SK-N-SH (cell line): ENCODE measurements around the gene SESTD1. TPM values are rescaled to one million over a fixed set of nuclear protein-coding genes. Genes with fewer than 3 reads are reported as not detected.

Experiments
- CTCF ChIA-PET: fragments of 300-600, 350-600 bp; formaldehyde crosslinking; extraction: SDS; loops from one replicate; lab custom pipeline; 2021; lab: Yijun Ruan, JAX
- POLR2A ChIA-PET: fragments of 350-600 bp; sonication (Branson Sonifier 250); formaldehyde crosslinking; extraction: SDS; loops from one replicate; lab custom pipeline; 2020; ENCODE audit warnings: antibody characterized with exemption, inconsistent platforms; lab: Yijun Ruan, JAX
- DNase-seq: peaks from one replicate; pipeline ENCODE4 v3.0.0; 2012
- H2AFZ ChIP-seq: fragments of 200-600 bp; sonication (generic); 2 replicates; pipeline ENCODE4 v1.8.1; 2016; ENCODE audit warnings: antibody characterized with exemption, mild to moderate bottlenecking, low read depth
- H3F3A ChIP-seq: fragments of 200-600 bp; sonication (generic); replicated peaks from 2 replicates; pipeline ENCODE3; 2016; ENCODE audit warnings: antibody characterized with exemption, mild to moderate bottlenecking; ENCODE audit not compliant: insufficient read depth
- H3K27ac ChIP-seq, 2 experiments: fragments of 200-500 bp in 1 of 2; fragments of 200-600 bp in 1 of 2; sonication (Bioruptor generic) in 1 of 2; sonication (generic), shearing (Covaris generic) in 1 of 2; 2 replicates each; pipeline versions ENCODE4 v1.5.1 to v1.6.1; 2014 to 2016; ENCODE audit warnings: low read depth in 2 of 2, inconsistent platforms in 1 of 2, low read length in 1 of 2, mild to moderate bottlenecking in 1 of 2, mixed read lengths in 1 of 2
- H3K27me3 ChIP-seq: fragments of 200-600 bp; sonication (generic), shearing (Covaris generic); 2 replicates; pipeline ENCODE4 v1.6.1; 2016; ENCODE audit warnings: mixed run types; ENCODE audit not compliant: insufficient read depth
- H3K36me3 ChIP-seq, 2 experiments: fragments of 200-500 bp in 1 of 2; fragments of 200-600 bp in 1 of 2; sonication (Bioruptor generic) in 1 of 2; sonication (generic) in 1 of 2; replicated peaks in 1 of 2; 2 replicates each; pipeline versions ENCODE3 to v1.5.1; 2014 to 2016; ENCODE audit warnings: low read length in 1 of 2, mild to moderate bottlenecking in 1 of 2; ENCODE audit not compliant: insufficient read depth in 2 of 2, control insufficient read depth in 1 of 2
- H3K4me1 ChIP-seq, 2 experiments: fragments of 200-500 bp in 1 of 2; fragments of 200-600 bp in 1 of 2; sonication (Bioruptor generic) in 1 of 2; sonication (generic), shearing (Covaris generic) in 1 of 2; 2 replicates each; pipeline versions ENCODE4 v1.5.1 to v1.6.1; 2014 to 2016; ENCODE audit warnings: low read depth in 1 of 2, low read length in 1 of 2, mixed run types in 1 of 2; ENCODE audit not compliant: insufficient read depth in 2 of 2, control insufficient read depth in 1 of 2
- H3K4me2 ChIP-seq: fragments of 200-600 bp; sonication (generic), shearing (Covaris generic); 2 replicates; pipeline ENCODE4 v1.6.1; 2017; ENCODE audit warnings: mixed run types
- H3K4me3 ChIP-seq, 2 experiments: fragments of 200-500 bp in 1 of 2; fragments of 200-600 bp in 1 of 2; sonication (Bioruptor generic) in 1 of 2; sonication (generic), shearing (Covaris generic) in 1 of 2; 2 replicates each; pipeline versions ENCODE4 v1.5.1 to v1.8.1; 2014 to 2016; ENCODE audit warnings: low read depth in 2 of 2, inconsistent platforms in 1 of 2, low read length in 1 of 2, mild to moderate bottlenecking in 1 of 2, mixed read lengths in 1 of 2, moderate library complexity in 1 of 2
- H3K79me2 ChIP-seq: fragments of 200-600 bp; sonication (generic); 2 replicates; pipeline ENCODE4 v1.8.1; 2017; ENCODE audit warnings: mild to moderate bottlenecking; ENCODE audit not compliant: insufficient read depth
- H3K9ac ChIP-seq: fragments of 200-600 bp; sonication (generic); 2 replicates; pipeline ENCODE4 v1.6.1; 2017; ENCODE audit warnings: mixed run types
- H3K9me2 ChIP-seq: fragments of 200-600 bp; sonication (generic); 2 replicates; pipeline ENCODE4 v1.6.1; 2017; ENCODE audit warnings: mixed run types
- H3K9me3 ChIP-seq: fragments of 200-600 bp; sonication (generic); 2 replicates; pipeline ENCODE4 v1.6.1; 2017; ENCODE audit warnings: mixed run types, mild to moderate bottlenecking, moderate library complexity
- H4K20me1 ChIP-seq: fragments of 200-600 bp; sonication (generic); 2 replicates; pipeline ENCODE4 v1.6.1; 2017; ENCODE audit warnings: mild to moderate bottlenecking, mixed run types; ENCODE audit not compliant: insufficient read depth
- CHD2 ChIP-seq: fragments of 150-350 bp; IDR thresholded peaks from 2 replicates; pipeline ENCODE4 v1.6.1; 2018; ENCODE audit warnings: low read length; ENCODE audit not compliant: partially characterized antibody
- FOSL2 ChIP-seq: IDR thresholded peaks from 2 replicates; pipeline ENCODE4 v1.4.0; 2012; ENCODE audit warnings: low read depth, mild to moderate bottlenecking, moderate library complexity, borderline replicate concordance
- FOXJ3 ChIP-seq: sonication (generic); formaldehyde crosslinking; IDR thresholded peaks from 2 replicates; pipeline ENCODE4 v1.5.1; 2020; ENCODE audit warnings: mild to moderate bottlenecking, missing genetic modification reagents
- GATA2 ChIP-seq: sonication (generic); formaldehyde crosslinking; IDR thresholded peaks from 2 replicates; pipeline ENCODE4 v1.5.0; 2020; ENCODE audit warnings: mild to moderate bottlenecking, missing genetic modification reagents
- IRF3 ChIP-seq: fragments of 150-350 bp; IDR thresholded peaks from 2 replicates; pipeline ENCODE4 v1.6.1; 2016; ENCODE audit warnings: mild to moderate bottlenecking, low read depth, low read length
- MAX ChIP-seq: IDR thresholded peaks from 2 replicates; pipeline ENCODE4 v1.4.0; 2012; ENCODE audit warnings: low read depth
- MXI1 ChIP-seq: IDR thresholded peaks from 2 replicates; pipeline ENCODE4 v1.6.1; 2012; ENCODE audit warnings: mild to moderate bottlenecking, low read depth, low read length, improper control_type of control experiment
- NFIC ChIP-seq: IDR thresholded peaks from 2 replicates; pipeline ENCODE4 v1.4.0; 2012; ENCODE audit warnings: borderline replicate concordance
- NRF1 ChIP-seq: IDR thresholded peaks from 2 replicates; pipeline ENCODE4 v1.6.1; 2012; ENCODE audit warnings: low read depth, mild to moderate bottlenecking, low read length
- RAD21 ChIP-seq: IDR thresholded peaks from 2 replicates; pipeline ENCODE4 v1.6.1; 2012; ENCODE audit warnings: mild to moderate bottlenecking, low read length
- REST ChIP-seq: IDR thresholded peaks from 2 replicates; pipeline ENCODE4 v1.6.1; 2012; ENCODE audit warnings: mild to moderate bottlenecking, low read depth, low read length, moderate library complexity
- RFX5 ChIP-seq: IDR thresholded peaks from 2 replicates; pipeline ENCODE4 v1.6.1; 2012; ENCODE audit warnings: mild to moderate bottlenecking, improper control_type of control experiment, low read length
- USF1 ChIP-seq: IDR thresholded peaks from 2 replicates; pipeline ENCODE4 v1.4.0; 2012; ENCODE audit warnings: low read depth, borderline replicate concordance
- USF2 ChIP-seq: fragments of 150-350 bp; IDR thresholded peaks from 2 replicates; pipeline ENCODE4 v1.6.1; 2017; ENCODE audit warnings: antibody characterized with exemption, low read length, low read depth, borderline replicate concordance
- YY1 ChIP-seq: IDR thresholded peaks from 2 replicates; pipeline ENCODE4 v1.4.0; 2012; ENCODE audit warnings: low read depth, mild to moderate bottlenecking
- ZBTB33 ChIP-seq: IDR thresholded peaks from 2 replicates; pipeline ENCODE4 v1.4.0; 2012; ENCODE audit warnings: low read depth, borderline replicate concordance
- WGBS: methylation state at CpG from one replicate; pipeline ENCODE4 v1.1.6; 2017; ENCODE audit warnings: low lambda C conversion rate; 5-methylcytosine and 5-hydroxymethylcytosine counted together
- polyA plus RNA-seq, 3 experiments: library from polyadenylated mRNA; depleted of rRNA; stranded (reverse); fragments of >200 nt; gene quantifications; 2 replicates each; pipeline ENCODE4 v1.2.3, GENCODE V29; 2012

The SESTD1 gene
- polyA plus RNA-seq, 1 of the 3 experiments (the other 2 are of a cell fraction): 4.6 TPM

GRCh38 chr2:179235463-179236108, 29.0 kb downstream of the SESTD1 start (continued):
- no peak for TF ChIP-seq REST
- no peak for TF ChIP-seq USF1
- TF ChIP-seq FOSL2: no peak
- no peak for TF ChIP-seq YY1
- TF ChIP-seq IRF3: no peak
- TF ChIP-seq MXI1: no peak
- TF ChIP-seq RAD21: no peak
- TF ChIP-seq, all 33 proteins: peak for 0

- TF ChIP-seq NFIC: no peak
- TF ChIP-seq REST: no peak
- no peak for TF ChIP-seq CHD2
- no peak for TF ChIP-seq FOXJ3
- no peak for TF ChIP-seq USF2
- no peak for TF ChIP-seq ZBTB33
- no peak for TF ChIP-seq GATA2 (CRISPR knock-in tag)
- no peak for TF ChIP-seq RFX5
- TF ChIP-seq MXI1: no peak
- no peak for TF ChIP-seq NRF1
- TF ChIP-seq MAX: no peak
- no peak for TF ChIP-seq YY1
- 95% methylated on average over 2 of the region's 2 CpGs for WGBS
- Histone ChIP-seq H3K4me1 (peaks cover 3 to 22% of the 10 kb centered on the region in 2 experiments; a peak in 2 of 4 replicates), H3K79me2 (peaks cover 56% of the 10 kb centered on the region), H3F3A (peaks cover 8% of the 10 kb centered on the region), H3K9ac (no peak overlapping the region), H3K27me3 (no peaks in the 10 kb centered on the region), H3K4me3 (no peak overlapping the region), H4K20me1 (no peaks in the 10 kb centered on the region; the same call in 1 of the 2 replicates), H3K4me2 (no peak overlapping the region), H3K27ac (no peak overlapping the region), H3K9me2 (no peaks in the 10 kb centered on the region), H3K9me3 (no peaks in the 10 kb centered on the region), H3K36me3 (peaks cover 0 to 5% of the 10 kb centered on the region in 2 experiments), H2AFZ (no peak overlapping the region)
- no peak for DNase-seq
- ChIA-PET CTCF (no interaction called here), POLR2A (no interaction called here)
Observed at GRCh38 chr2:179234658-179235240, 29.9 kb downstream of the SESTD1 start.
